Osteocyte (in vitro differentiated cells): ENCODE data around the gene PRKG1. TPM values are rescaled to one million over a fixed set of nuclear protein-coding genes. Genes with fewer than 3 reads are reported as not detected.

Experiments used
- DNase-seq: peaks from one replicate; pipeline ENCODE4 v3.0.0; 2021; ENCODE audit warnings: mixed read lengths; ENCODE audit not compliant: unreplicated experiment; ENCODE audit errors: extremely low spot score
- H3K27ac Mint-ChIP-seq: one replicate; pipeline ENCODE4 v1.8.0; 2021; ENCODE audit warnings: mild to moderate bottlenecking, mixed read lengths; ENCODE audit not compliant: unreplicated experiment
- H3K27me3 Mint-ChIP-seq: one replicate; pipeline ENCODE4 v1.8.0; 2021; ENCODE audit warnings: mixed read lengths; ENCODE audit not compliant: unreplicated experiment
- H3K36me3 Mint-ChIP-seq: one replicate; pipeline ENCODE4 v1.8.0; 2021; ENCODE audit warnings: mixed read lengths; ENCODE audit not compliant: unreplicated experiment
- H3K4me1 Mint-ChIP-seq: one replicate; pipeline ENCODE4 v1.8.0; 2021; ENCODE audit warnings: mixed read lengths; ENCODE audit not compliant: unreplicated experiment
- H3K4me3 Mint-ChIP-seq: one replicate; pipeline ENCODE4 v1.8.0; 2021; ENCODE audit warnings: mild to moderate bottlenecking, moderate library complexity, mixed read lengths; ENCODE audit not compliant: unreplicated experiment
- H3K9me3 Mint-ChIP-seq: one replicate; pipeline ENCODE4 v1.8.0; 2021; ENCODE audit warnings: mixed read lengths; ENCODE audit not compliant: unreplicated experiment
- total RNA-seq: library from RNA; stranded (reverse); gene quantifications from 2 replicates; pipeline ENCODE4 v1.2.1, GENCODE V29; 2021
- TF ChIP-seq, protein P1 (sequence below): fragments of 200-600 bp; sonication (generic); IDR thresholded peaks from 2 replicates; pipeline ENCODE4 v1.5.0; 2021; ENCODE audit warnings: antibody characterized with exemption, mild to moderate bottlenecking, moderate library complexity

The PRKG1 gene
- total RNA-seq, 1 donor from 2014 or later: 10.8 TPM

DNA sequence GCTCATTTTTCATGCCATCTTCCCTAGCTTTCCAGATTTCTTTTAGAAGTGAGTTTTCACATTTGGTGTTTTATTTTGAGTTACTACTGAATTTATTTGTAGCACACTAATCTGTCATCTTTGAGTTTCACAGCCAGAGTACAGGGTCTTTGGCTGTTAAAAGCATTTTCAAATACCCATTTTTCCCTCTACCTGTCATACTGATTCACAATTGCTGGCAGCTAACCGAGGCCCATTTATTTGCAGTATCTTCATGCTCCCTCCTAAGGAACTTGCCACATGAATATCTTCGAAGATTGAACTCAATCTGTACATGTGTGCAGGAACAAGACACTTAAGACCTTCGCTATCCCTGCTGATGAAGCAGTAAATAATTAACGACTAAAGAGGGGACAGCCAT is 1194.9 kb downstream of the PRKG1 start:
- no peaks in the 10 kb centered on the region for H3K4me1 Mint-ChIP-seq
- no peaks in the 10 kb centered on the region for H3K27me3 Mint-ChIP-seq
- H3K9me3 Mint-ChIP-seq: no peaks in the 10 kb centered on the region
- H3K4me3 Mint-ChIP-seq: no peak overlapping the region
- no peak overlapping the region for H3K27ac Mint-ChIP-seq
- TF ChIP-seq, protein P1, sequence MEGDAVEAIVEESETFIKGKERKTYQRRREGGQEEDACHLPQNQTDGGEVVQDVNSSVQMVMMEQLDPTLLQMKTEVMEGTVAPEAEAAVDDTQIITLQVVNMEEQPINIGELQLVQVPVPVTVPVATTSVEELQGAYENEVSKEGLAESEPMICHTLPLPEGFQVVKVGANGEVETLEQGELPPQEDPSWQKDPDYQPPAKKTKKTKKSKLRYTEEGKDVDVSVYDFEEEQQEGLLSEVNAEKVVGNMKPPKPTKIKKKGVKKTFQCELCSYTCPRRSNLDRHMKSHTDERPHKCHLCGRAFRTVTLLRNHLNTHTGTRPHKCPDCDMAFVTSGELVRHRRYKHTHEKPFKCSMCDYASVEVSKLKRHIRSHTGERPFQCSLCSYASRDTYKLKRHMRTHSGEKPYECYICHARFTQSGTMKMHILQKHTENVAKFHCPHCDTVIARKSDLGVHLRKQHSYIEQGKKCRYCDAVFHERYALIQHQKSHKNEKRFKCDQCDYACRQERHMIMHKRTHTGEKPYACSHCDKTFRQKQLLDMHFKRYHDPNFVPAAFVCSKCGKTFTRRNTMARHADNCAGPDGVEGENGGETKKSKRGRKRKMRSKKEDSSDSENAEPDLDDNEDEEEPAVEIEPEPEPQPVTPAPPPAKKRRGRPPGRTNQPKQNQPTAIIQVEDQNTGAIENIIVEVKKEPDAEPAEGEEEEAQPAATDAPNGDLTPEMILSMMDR: no peak
- no peaks in the 10 kb centered on the region for H3K36me3 Mint-ChIP-seq
- DNase-seq: no peak

DNA sequence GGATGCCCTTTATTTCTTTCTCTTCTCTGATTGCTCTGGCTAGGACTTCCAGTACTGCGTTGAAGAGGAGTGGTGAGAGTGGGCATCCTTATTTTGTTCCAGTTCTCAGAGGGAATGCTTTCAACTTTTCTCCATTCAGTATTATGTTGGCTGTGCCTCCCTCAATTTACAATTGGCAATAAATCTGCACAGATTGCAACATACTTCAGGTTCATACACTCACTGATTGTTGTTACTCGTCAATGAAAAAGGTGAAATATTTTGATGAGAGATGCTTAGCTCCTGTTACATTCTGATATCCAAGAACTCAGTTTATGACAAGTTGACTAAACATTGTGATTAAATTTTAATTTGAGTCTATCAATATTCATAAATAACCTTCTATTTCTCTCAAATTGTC is 1201.9 kb downstream of the PRKG1 start:
- no peak overlapping the region for H3K4me3 Mint-ChIP-seq
- TF ChIP-seq, protein P1: no peak
- DNase-seq: no peak
- no peaks in the 10 kb centered on the region for H3K27me3 Mint-ChIP-seq
- H3K27ac Mint-ChIP-seq: no peak overlapping the region
- H3K9me3 Mint-ChIP-seq: peaks cover 21% of the 10 kb centered on the region
- H3K4me1 Mint-ChIP-seq: peaks cover 15% of the 10 kb centered on the region
- peaks cover 3% of the 10 kb centered on the region for H3K36me3 Mint-ChIP-seq

DNA sequence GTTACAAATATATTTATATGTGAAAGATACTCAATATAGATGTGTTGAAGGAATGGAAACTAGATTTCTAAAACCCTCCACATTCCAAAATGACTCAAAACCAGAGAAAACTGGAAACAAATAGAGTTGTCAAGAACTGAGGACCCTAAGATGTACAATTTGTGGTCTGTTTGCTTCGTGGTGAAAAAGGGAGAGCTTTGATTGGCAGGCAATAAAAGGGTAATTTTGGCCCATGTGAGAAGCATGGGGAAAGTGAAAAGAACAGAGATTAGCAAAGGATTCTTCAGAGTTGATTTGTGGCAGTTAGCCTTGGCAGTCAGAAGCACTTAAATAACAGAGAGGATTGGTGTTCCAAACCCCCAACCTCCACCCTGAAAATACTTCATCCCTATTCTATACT is 1202.7 kb downstream of the PRKG1 start:
- no peak overlapping the region for H3K27ac Mint-ChIP-seq
- peaks cover 15% of the 10 kb centered on the region for H3K4me1 Mint-ChIP-seq
- H3K4me3 Mint-ChIP-seq: no peak overlapping the region
- DNase-seq: no peak
- H3K27me3 Mint-ChIP-seq: no peaks in the 10 kb centered on the region
- H3K9me3 Mint-ChIP-seq: peaks cover 21% of the 10 kb centered on the region
- TF ChIP-seq, protein P1: no peak
- peaks cover 3% of the 10 kb centered on the region for H3K36me3 Mint-ChIP-seq

DNA sequence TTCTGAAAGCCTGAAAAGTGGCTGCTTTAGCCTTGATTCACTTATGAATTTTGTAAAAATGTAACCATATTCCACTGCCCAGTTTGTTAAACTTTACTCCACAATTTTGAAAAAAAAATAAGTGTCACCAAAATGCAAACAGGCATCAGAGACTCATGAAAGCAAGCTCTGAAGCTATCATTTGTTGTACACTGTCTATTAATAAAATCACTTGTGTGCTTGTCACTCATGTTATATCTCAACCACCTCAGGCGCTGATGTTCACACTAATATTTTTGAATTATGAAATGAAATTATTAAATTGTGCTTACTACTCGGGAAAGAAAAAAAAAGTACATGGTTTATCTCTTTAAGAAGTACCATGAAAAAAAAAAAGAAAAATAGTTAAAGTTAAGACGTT is 1205.3 kb downstream of the PRKG1 start:
- peaks cover 3% of the 10 kb centered on the region for H3K36me3 Mint-ChIP-seq
- H3K4me3 Mint-ChIP-seq: no peak overlapping the region
- TF ChIP-seq, protein P1: no peak
- no peak for DNase-seq
- peaks cover 21% of the 10 kb centered on the region for H3K9me3 Mint-ChIP-seq
- no peak overlapping the region for H3K27ac Mint-ChIP-seq
- peaks cover 15% of the 10 kb centered on the region for H3K4me1 Mint-ChIP-seq
- no peaks in the 10 kb centered on the region for H3K27me3 Mint-ChIP-seq

DNA sequence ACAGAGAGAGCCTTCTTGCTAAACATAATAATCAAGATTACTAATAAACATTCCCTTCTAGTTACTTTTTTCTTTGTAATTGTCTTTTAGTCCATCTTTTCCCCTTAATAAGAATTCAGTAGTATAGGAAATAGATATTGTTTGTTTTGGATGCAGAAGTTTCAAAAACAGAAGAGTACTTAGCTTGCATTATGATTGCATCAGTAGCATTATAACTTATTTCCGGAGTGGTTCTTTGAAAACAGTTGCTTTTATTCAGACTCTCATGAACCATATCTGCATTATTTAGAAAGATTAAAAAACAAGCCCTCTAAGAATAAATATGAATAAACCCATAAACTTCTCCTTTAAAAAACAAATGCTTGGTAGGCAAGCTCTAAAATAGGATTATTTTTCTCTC is 1205.8 kb downstream of the PRKG1 start:
- DNase-seq: no peak
- TF ChIP-seq, protein P1: no peak
- peaks cover 16% of the 10 kb centered on the region for H3K9me3 Mint-ChIP-seq

More for the DNA sequence above, 1205.8 kb downstream of the PRKG1 start:
- no peaks in the 10 kb centered on the region for H3K27me3 Mint-ChIP-seq
- H3K36me3 Mint-ChIP-seq: peaks cover 3% of the 10 kb centered on the region
- no peak overlapping the region for H3K4me3 Mint-ChIP-seq
- H3K27ac Mint-ChIP-seq: peak overlapping the region; percentile 48
- peaks cover 15% of the 10 kb centered on the region for H3K4me1 Mint-ChIP-seq
